GM19193 (cell line): ENCODE measurements around the gene FRZB.

Experiments used
- POLR2A ChIP-seq: IDR thresholded peaks from 4 replicates; pipeline ENCODE4 v1.6.1; 2011; ENCODE audit not compliant: insufficient read depth, insufficient read length; ENCODE audit errors: extremely low read depth

FRZB gene

DNA sequence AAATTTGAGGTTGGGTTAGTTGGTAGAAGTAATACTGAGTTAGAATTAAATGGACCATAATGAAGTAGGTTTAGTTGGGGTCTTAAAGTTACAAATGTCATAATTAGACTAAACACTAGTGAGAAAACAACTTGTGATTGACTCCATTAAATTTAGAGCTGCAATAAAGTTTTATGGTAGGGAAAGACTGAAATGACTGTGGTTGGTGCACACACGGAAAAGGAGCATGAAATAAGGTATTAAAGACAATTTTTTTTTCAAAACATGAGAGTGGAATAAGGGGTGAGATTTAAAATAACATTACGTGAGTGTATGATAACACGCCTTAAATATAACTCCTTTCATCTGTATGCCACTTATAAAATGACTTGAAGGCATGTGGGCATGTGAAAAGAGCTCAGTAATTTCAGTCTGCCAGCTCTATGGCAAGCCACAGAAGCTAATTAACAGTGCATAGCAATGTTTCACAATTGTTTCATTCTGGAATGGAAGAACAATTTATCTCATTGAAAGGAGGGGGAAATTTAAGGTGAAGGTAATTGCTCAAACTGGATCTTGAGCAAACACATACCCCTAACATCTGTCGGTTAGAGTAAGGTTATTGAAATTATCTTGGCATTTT is 1.4 kb downstream of the FRZB start:
- no peak for TF ChIP-seq POLR2A

- TF ChIP-seq POLR2A, result no peak
Observed at GRCh38 chr2:182863642-182864041, 2.8 kb downstream of the FRZB start.

- no peak for TF ChIP-seq POLR2A
Observed at GRCh38 chr2:182862091-182862490, 4.3 kb downstream of the FRZB start.

DNA sequence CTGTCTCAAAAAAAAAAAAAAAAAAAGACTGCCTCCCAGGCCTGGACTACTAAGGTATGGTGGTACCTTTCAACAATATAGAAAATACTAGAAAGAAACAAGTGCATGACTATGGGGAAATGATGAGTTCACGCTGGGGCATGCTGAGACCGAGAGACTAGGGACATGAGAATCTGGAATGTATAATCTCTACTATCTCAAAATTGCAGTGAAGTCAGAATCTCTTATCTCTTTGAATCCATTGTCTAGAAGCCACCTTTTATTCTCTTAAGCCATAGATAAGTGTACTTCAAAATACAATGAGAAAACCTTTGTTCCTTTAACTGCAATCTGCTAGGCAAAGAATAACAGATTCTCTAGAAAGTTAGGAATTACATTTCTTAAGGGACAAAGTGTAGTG is 5.6 kb downstream of the FRZB start:
- TF ChIP-seq POLR2A, result no peak

DNA sequence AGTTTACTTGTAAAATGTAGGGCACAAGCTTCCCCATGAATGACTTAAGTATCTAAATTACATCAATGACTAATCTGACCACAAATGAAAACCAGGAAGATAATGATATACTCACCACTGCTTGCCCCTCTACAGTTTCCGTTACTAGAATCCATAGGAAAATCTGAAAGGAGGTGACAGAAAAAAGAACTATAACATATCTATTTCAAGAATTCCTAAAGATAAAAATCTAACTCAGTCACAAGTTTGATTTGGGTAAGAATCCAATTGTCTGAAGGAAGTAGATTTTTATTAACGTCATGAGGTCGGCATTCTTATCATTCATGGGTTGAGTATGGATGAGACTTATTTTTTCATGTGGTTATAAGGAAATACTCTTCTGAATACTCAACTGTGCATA is 7.8 kb downstream of the FRZB start:
- no peak for TF ChIP-seq POLR2A

GRCh38 chr2:182855376-182855775 is 11.1 kb downstream of the FRZB start:
- TF ChIP-seq POLR2A, result no peak

DNA sequence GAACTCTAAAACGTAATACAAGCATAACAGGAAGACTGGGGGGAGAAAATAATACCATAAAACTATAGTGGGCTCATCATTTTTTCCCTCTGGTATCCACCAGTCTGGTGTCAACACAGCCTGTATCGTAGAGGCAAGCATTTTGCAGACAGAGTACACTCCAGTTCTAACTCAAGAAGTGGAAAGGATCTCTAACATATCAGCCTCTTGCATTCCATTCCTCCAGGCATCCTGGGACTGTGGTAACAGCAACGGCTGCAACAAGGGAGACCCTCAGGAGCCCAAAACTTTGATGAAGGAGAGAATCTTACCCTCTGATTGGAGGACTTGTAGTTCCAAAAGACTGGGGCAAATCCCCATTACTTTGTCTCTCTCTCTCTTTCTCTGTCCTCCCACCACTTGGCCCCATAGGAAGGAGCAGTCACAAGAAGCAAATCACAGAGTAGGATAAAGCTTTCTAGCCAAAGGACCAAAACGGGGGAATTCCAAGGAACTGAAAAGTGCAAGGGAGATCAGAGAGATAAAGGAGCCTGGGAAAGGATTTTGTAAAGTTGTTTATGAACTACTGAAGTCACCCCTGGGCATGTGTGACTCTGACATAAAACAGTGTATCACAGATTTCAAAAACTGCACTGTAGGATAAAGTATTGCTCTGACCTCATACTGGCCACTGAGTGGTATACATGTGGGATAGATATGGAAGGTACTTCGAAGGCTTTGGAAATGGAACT is 11.9 kb downstream of the FRZB start:
- no peak for TF ChIP-seq POLR2A

DNA sequence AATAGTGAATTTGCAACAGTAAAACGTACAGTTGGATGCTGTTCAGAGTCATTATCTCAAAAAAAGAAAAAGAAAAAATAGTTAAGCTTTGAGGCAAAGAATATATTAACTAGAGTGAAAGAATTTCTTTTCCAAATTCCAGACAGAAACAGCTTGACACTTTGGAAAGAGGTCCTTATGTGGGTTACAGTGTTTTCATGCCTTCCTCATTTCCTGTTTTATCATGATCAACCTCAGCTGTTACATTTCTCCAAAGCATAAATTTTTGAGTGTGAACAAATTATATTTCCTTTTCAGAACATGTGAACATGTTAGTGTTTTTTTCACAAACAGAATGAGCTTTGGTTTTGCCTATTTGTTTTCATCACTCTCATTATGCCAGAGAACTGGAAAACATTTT is 13.6 kb downstream of the FRZB start:
- TF ChIP-seq POLR2A, result no peak

DNA sequence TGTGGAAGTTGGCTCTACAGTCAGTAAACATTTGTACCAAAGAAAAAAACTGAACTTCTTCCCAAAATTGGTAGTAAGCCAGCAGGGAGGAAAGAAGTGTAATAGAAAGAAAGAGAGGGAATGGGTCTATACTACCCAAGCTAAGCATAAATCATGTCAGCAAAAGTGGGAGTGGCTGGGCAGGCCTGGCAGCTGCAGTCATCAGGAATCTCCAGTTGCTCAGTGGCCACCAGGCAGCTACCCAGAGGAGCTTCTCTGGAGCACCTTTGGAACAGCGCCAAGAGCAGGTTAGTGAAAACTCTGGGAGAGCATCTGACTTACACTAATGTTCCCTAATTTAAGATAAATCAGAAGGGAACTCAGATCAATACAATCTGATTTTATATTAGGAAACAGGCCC is 14.3 kb downstream of the FRZB start:
- TF ChIP-seq POLR2A, result no peak

DNA sequence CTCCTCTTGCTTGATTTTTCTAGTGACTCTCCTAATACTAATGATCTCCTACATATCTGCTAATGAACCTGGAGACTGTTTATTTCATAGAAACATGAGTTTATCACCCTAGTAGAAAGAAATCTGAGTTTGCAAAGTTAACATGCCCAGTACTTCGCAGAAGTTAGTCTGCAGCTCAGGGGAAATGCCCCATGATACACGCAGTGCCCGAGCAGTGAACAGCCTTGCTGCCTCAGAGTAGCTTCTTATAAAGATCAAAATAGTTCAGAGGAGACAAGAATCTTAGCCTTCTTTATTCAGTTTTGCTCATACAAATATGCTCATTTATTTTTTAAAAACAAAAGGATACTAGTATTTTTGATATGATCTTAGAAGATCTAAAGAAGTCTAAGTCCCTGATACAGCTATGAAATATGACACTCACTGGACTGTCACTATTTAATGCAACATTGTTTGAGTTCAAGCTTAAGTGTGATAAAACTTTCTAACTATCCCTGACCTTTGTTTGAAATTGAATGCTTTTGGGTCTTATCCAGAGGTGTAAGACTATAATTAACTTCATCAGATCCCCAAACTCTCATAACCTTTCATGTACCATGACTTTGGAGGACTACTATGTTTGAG is 20.5 kb downstream of the FRZB start:
- TF ChIP-seq POLR2A, result no peak

DNA sequence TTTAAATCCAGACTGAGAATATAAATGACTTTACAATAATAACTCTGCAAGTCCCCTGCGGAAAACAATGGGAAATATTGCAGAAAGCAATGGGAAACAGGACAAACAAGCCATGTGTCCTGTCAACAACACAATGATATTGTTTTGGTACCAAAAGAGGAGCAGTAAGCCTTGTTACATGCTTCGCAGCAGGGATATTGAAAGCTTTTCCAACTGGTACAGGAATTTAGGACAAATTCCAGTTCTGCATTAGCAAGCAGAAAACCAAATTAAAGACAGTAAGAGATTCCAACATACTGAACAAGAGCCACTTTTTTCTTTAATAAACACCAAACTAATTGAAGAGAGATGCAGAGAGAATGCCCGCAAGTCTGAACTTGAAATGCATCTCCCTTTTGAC is 30.0 kb downstream of the FRZB start:
- no peak for TF ChIP-seq POLR2A

DNA sequence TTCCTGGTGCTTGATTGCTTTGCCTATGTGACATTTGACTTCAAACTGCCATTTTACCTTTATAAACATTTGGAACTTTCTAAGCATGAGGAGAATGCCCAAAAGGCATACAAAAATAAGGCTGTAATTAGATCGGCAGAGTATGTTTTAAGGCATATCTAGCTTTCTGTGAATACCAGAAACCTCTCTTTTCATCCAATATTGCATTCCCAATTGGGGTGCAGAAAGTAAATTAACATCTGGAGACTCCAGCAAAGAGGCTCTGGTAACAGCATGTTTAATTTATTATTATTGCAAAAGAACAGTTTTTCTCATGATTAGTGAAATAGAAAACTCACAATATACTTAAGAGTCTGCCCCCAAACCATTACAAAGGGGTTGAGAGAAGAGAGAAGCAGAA is 32.1 kb downstream of the FRZB start:
- TF ChIP-seq POLR2A, result no peak

DNA sequence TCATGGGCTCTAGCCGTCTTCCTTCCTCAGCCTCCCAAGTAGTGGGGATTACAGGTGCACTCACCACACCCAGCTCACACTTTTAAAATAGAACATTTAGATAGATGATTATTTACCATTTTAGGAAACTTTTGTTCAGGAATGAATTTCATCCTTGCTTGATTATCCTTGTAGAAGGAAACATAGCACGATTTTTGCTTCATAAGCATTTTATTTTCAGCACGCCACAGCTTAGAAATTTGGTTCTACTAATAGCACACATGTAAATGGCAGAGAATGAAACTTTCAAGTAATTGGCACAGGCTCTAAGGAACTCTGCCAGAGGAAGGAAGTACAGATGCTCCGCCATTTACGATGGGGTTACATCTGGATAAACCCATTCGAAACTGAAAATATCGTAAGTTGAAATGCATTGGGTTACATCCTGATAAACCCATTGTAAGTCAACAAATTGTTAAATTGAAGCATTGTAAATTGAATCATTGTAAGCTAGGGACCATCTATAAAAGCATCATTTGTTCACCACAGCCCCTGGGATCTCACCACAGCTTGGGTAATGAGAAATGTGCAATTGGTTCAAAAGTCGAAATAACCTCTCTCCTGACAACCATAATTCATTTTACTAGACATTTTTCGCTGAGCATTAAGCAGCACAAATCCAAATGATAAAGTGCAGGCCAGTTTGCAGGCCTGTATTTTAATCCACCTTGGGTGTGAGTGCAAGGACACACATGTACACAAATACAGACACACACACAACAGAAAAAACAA is 33.2 kb downstream of the FRZB start:
- no peak for TF ChIP-seq POLR2A

DNA sequence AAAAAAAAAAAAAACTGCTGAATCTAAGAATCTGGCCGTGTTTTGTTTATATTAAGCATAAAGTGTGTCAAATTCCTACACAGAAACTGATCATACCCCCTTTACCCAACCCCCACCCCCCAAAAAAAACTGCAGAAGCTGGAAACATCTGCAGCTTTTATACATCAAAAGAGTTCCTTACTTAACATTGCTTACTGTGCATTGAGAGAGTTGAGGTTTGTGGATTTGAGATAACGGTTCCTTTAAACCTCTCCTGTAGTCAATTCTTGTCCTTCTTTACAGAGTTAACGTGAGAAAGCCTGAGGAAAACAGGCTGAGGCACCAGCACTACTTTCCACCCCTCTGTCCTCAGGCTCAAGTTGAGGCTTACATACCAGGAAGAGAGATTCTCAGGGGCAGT is 34.5 kb downstream of the FRZB start:
- TF ChIP-seq POLR2A, result no peak

- TF ChIP-seq POLR2A, result no peak
Observed at GRCh38 chr2:182831101-182831500, 35.3 kb downstream of the FRZB start.
